HK-2 (cell line): Measurements from ENCODE around the gene ITGB1.

Experiments
- DNase-seq: peaks from one replicate; pipeline ENCODE4 v3.0.0-alpha.2; 2018; ENCODE audit not compliant: unreplicated experiment

The ITGB1 gene

DNA sequence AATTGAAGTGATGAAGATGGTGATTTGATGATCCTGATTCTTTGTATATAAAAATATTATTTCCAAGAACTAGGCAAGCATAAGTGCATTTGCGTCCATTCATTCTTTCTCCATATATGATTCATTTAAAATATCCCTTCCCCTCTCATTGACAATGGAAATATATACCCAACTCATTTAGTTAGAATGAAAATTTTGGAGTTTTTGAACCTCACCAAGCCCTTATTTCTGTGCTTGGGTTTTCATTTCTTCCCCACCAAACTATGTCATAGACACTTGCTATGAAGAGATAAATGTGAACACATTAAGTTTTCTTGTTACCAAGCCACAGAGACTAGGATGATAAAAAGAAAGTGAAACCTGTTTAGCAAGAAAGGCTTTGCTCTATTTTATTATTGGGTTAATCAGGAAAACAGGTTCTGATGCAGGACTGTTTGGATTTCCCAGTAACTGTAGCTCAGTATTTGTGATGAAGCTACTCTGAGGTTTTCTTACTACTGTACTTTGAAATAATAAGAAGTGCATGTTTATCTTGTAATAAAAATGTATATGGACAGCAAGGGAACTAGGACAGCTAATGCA lies 68.3 kb downstream of the ITGB1 start:
- DNase-seq, result no peak

DNA sequence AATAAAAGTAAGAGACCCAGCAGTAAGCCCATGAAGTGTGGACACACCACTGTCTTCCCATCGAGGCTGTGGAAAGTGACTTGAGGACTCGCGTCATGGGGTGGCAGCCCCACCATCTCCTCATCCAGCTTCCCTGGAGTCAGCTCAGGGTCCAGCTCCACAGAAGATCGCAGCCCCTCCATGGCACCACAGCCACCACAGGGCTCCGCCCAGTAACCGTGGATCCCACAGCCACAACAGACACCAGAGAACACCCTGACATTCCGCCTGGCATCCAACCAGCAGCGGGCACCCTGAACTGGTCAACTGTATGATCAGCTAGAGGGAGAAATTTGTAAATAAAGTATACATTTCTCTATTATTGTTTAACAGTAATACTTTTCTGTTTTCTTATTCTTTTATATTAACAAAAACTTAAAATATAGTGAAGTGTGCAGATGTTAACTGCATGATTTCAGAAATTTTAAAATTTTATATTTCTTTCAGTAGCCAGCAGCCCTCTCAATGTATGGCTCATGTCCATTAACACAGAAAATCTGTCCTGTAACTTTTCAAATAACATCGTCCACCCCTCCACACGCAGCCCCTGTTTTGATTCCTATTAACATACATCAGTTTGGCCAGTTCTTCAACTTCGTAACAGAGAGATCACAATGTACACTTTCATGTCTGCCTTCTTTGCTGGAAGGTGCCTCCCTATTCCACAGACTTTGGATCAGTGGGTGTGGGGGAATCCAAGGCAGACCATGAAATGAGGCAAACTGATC lies 69.7 kb downstream of the ITGB1 start:
- DNase-seq, result no peak

DNA sequence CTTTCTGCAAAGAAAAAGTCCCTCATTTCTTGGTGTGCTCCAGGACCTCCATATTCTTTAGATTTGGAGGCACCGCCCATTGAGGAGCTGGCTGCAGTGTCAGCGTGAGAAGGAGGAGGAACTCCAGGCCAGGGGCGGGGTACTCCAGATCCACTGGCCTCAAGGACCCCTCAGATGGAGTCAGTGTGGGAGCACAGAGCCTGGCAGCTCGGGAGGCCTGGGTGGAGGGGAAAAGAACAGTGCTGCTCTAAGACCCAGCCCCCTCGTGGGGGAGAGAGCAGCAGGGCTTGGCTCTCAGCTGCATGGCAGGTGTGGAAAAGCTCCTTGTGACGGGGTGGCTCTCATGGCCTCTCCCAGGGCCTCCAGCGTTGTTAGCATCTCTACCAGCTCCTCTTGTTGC lies 70.5 kb downstream of the ITGB1 start:
- DNase-seq, result no peak

DNA sequence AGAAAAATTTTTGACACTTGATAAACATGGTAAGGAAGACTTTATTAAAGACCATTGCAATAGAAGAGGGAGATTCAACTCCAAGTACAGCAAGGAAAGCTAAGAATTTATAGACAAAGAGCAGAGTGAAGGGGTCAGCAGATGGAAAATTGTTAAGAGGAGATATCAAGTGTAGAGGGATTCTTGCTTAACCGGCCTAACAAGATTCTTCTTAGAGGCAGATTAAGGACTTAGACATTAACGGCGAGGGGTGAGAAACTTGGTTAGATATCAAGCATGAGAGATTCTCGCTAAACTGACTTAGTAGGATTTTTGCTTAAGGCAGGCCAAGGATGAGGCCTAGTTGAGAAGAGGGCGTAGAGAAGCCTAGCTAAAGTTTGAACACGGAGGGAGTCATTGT lies 76.0 kb downstream of the ITGB1 start:
- no peak for DNase-seq

DNA sequence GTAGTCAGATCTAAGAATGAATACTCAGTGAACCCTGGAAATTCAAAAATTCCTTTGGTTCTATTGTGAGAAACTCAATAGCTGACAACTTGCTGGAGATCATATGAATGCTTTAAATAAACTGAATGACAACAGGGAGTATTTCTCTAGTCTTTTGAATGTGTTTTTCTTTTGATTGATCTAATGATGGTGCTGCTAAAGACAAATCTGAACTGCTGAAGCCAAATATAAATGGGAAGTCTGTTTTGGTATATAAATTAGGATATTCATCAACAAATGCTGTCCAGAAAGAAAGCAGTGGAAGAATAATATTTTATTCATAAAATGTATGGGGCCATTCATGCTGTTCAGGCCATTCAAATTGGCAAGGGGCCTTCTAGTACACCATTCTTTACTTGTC lies 79.4 kb downstream of the ITGB1 start:
- no peak for DNase-seq

DNA sequence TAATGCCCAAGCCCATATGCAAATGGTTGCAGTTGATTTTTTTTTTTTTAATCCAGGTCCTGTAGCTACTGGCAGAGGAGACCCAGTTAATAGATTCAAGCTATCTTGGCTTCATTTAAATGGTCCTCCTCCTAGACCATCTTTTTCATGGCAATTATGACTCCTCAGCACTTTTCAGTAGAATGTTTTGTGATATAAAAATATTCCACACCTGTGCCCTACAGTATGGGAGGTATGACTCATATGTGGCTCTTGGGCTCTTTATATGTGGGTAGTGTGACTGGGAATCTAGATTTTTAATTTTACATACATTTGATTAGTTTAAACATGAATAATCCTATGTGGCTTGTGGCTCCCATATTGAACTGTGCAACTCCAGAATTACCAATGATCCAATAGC lies 80.1 kb downstream of the ITGB1 start:
- no peak for DNase-seq

DNA sequence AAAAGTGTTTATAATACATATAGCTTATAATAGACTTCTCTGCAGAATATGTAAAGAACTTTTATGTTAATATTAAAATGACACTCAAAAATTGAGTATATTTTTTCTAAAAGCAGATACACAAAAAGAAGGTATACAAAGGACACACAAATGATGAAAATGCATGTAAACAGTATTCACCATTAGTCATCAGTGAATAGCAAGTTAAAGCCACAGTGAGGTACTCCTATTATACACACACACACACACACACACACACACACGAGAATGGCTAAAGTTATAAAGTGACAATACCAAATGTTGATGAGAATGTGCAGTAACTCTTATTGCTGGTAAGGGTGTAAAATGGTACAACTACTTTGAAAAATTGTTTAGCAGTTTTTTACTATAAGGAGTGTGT lies 92.9 kb downstream of the ITGB1 start:
- DNase-seq, result no peak

DNA sequence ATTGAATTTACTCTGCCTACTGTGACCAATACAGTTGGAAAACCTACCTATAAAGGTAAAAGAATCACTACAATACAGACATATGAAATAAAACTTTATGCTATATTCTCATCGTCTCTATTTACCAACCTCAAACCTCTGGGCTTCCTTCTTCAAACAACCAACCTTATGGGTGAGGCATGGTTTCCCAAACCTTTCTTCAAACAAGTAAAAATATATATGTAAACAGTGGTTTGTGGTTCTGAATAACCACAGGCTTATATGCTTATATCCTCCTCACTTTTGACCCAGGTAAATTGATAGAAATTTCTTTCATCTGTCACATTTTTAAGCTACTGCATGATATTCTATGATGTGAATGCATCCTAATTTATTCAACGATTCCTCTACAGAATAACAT lies 103.6 kb downstream of the ITGB1 start:
- DNase-seq, result no peak

DNA sequence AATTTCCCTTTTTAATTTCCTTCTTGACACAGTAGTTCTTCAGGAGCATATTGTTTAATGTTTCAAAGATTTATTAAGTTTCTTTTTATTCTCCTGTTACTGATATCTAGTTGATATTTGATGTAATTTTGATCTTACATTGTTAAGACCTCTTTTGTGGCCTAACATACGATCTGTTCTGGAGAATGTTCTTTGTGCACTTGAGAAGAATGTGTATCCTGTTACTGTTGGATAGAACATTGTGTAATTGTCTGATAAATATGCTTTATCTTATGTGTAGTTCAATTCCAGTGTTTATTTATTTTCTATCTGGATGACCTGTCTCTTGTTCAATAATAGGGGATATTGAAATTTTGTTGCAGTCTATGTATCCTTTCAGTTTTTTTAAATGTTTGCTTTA lies 106.7 kb downstream of the ITGB1 start:
- no peak for DNase-seq
